Transverse colon (tissue), 4 donors: Measurements from ENCODE around the gene CHD2. TPM values are rescaled to one million over a fixed set of nuclear protein-coding genes. Genes with fewer than 3 reads are reported as not detected.

ENCODE experiments used
- DNase-seq: peaks from one replicate; pipeline ENCODE4 v3.0.0-alpha.2; 2019
- H3K27ac ChIP-seq, 4 donors: fragments of 200-600 bp; sonication (generic); 2 replicates each; pipeline ENCODE4 v1.5.1; 2016 to 2018; ENCODE audit warnings: inconsistent platforms in 4 of 4
- H3K27me3 ChIP-seq: fragments of 200-600 bp; sonication (generic); 2 replicates; pipeline ENCODE4 v1.5.1; 2017; ENCODE audit warnings: inconsistent platforms
- H3K36me3 ChIP-seq, 4 donors: fragments of 200-600 bp; sonication (generic); 2 replicates each; pipeline ENCODE4 v1.5.1; 2017 to 2019; ENCODE audit warnings: inconsistent platforms in 4 of 4
- H3K4me1 ChIP-seq, 4 donors: fragments of 200-600 bp; sonication (generic); 2 replicates each; pipeline ENCODE4 v1.5.1; 2017 to 2020; ENCODE audit warnings: inconsistent platforms in 4 of 4
- H3K4me3 ChIP-seq, 4 donors: fragments of 200-600 bp; sonication (generic); 1 replicate in 1 of 4; 2 replicates in 3 of 4; pipeline versions ENCODE4 v1.5.1 to v1.6.1; 2017 to 2019; ENCODE audit warnings: inconsistent platforms in 4 of 4
- H3K9me3 ChIP-seq, 2 donors: fragments of 200-600 bp; sonication (generic); 2 replicates each; pipeline ENCODE4 v1.5.1; 2017 to 2019; ENCODE audit warnings: inconsistent platforms in 2 of 2
- EP300 ChIP-seq: sonication (generic); formaldehyde crosslinking; IDR thresholded peaks from one replicate; pipeline ENCODE4 v1.6.1; 2017; ENCODE audit warnings: antibody characterized with exemption, low read depth
- POLR2A ChIP-seq: fragments of 450-650 bp; IDR thresholded peaks from one replicate; pipeline ENCODE4 v1.6.1; 2016; ENCODE audit warnings: antibody characterized with exemption, mild to moderate bottlenecking, moderate library complexity
- POLR2AphosphoS5 ChIP-seq, 3 donors: sonication (generic); formaldehyde crosslinking; IDR thresholded peaks; one replicate each; pipeline ENCODE4 v1.6.1; 2016; ENCODE audit warnings: antibody characterized with exemption in 3 of 3
- WGBS, 2 donors: methylation state at CpG; one replicate each; pipeline ENCODE4 v1.1.5; 2018; ENCODE audit warnings: low coverage in 1 of 2; 5-methylcytosine and 5-hydroxymethylcytosine counted together
- in situ Hi-C, 4 donors: fragments of 200-750 bp; cut with MboI; loops; one replicate each; pipeline versions ENCODE4 v1.15.0 to v1.15.1; 2017; ENCODE audit warnings: low sequenced_read_pairs in 3 of 4, low pct_ligation_motif_present in 1 of 4, low pct_unique_long_range_greater_than_20kb in 1 of 4
- intact Hi-C: fragments of 100-400 bp; cut with DNase I; formaldehyde crosslinking; loops from one replicate; pipeline ENCODE4 v1.15.1; 2023; ENCODE audit warnings: low total_unique reads
- total RNA-seq, 4 donors: library from RNA; depleted of rRNA; stranded (reverse); fragments of >200 nt; gene quantifications; one replicate each; pipeline ENCODE4 v1.1.0, GENCODE V29; 2016
- TF ChIP-seq, protein P1 (sequence below), 5 experiments: fragments of 200-600 bp in 3 of 5; fragments of 450-650 bp in 2 of 5; sonication (generic) in 3 of 5; IDR thresholded peaks; 1 replicate in 2 of 5; 2 replicates in 3 of 5; pipeline ENCODE4 v1.5.1; 2016 to 2017; ENCODE audit warnings: antibody characterized with exemption in 5 of 5, inconsistent platforms in 3 of 5, mild to moderate bottlenecking in 2 of 5, moderate library complexity in 1 of 5

The CHD2 gene
- total RNA-seq, 4 donors from 2014 or later = 90.5 to 190 (median 138) TPM

DNA sequence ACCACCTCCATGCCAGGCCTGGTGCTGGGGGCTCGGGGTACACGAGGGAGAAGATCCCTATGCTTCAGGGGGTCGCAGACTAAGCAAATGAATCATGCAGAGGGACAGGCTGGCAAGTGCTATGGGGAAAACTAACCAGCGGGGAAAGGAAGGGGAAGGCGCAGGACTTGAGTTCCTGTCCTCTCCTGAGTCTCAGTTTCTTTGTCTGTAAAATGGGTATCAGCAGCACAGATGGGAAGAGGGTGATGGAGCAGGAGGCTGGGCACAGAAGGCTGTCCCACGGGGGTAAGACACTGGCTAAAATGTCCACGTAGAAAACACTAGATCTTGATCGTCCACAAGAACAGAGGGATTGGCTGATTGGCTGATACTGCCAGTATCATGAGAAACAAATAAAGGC, 149.1 kb downstream of the CHD2 start:
- no peak overlapping the region for H3K4me3 ChIP-seq
- peaks cover 0 to 8% (median 3%) of the 10 kb centered on the region in 4 donors for H3K4me1 ChIP-seq
- in situ Hi-C loops = loop anchor here in 2 of 4 donors (25.0 kb wide), 1 partner anchor 1063 kb away; no protein-coding TSS in a partner anchor
- no peaks in the 10 kb centered on the region for H3K27me3 ChIP-seq
- peak overlapping the region in 3 of 4 donors; percentile 9 to 59 (median 23) for H3K27ac ChIP-seq
- TF ChIP-seq EP300 = no peak
- TF ChIP-seq, protein P1, sequence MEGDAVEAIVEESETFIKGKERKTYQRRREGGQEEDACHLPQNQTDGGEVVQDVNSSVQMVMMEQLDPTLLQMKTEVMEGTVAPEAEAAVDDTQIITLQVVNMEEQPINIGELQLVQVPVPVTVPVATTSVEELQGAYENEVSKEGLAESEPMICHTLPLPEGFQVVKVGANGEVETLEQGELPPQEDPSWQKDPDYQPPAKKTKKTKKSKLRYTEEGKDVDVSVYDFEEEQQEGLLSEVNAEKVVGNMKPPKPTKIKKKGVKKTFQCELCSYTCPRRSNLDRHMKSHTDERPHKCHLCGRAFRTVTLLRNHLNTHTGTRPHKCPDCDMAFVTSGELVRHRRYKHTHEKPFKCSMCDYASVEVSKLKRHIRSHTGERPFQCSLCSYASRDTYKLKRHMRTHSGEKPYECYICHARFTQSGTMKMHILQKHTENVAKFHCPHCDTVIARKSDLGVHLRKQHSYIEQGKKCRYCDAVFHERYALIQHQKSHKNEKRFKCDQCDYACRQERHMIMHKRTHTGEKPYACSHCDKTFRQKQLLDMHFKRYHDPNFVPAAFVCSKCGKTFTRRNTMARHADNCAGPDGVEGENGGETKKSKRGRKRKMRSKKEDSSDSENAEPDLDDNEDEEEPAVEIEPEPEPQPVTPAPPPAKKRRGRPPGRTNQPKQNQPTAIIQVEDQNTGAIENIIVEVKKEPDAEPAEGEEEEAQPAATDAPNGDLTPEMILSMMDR (IDR thresholded peaks at IDR 0.05) = no peak
- TF ChIP-seq POLR2A = no peak
- no peak for TF ChIP-seq POLR2AphosphoS5 (IDR thresholded peaks at IDR 0.05)
- no peaks in the 10 kb centered on the region for H3K36me3 ChIP-seq
- no peaks in the 10 kb centered on the region for H3K9me3 ChIP-seq
- intact Hi-C loops = no loop called here
- DNase-seq = no peak
- 61 to 70% methylated on average over 5 to 8 of the region's 8 CpGs for WGBS, 2 donors

DNA sequence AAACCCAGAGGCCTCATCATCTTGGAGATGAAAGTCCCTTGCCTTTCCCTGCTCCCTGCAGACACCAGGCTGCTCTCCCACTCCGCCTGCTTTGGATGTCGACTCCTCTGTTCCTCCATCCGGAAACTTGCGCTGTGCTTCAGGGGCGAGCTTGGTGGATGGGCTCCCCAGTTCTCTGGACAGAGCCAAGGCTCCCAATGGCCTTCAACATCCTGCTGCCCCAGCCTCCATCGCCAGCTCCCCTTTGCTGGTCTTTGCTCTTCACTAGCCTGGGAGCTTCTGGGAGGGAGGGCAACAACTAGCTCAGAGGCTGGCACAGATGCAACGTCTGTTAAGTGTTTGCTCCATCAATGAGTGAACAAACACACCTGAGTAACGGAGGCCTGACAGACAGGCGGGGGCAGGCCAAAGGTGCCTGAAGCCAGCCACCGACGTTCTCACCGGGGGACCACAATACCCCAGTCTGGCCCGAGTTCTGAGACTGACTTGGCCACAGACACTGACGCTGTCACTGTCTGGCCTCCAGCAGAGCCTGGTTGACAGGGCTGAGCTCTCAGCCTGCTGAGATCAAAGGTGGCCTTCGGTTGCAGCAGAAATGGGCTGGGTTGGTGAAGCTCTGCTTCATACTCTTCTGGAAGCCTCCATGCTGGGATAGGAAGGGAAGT, 149.9 kb downstream of the CHD2 start:
- H3K27me3 ChIP-seq = no peaks in the 10 kb centered on the region
- H3K27ac ChIP-seq = peak overlapping the region in 2 of 4 donors; percentile 17 to 59
- no peaks in the 10 kb centered on the region for H3K36me3 ChIP-seq
- in situ Hi-C loops = loop anchor here in 2 of 4 donors (25.0 kb wide), 1 partner anchor 1062 kb away; no protein-coding TSS in a partner anchor
- no peak overlapping the region for H3K4me3 ChIP-seq
- H3K4me1 ChIP-seq = peaks cover 0 to 8% (median 3%) of the 10 kb centered on the region in 4 donors
- intact Hi-C loops = no loop called here
- TF ChIP-seq POLR2A = no peak
- TF ChIP-seq POLR2AphosphoS5 (IDR thresholded peaks at IDR 0.05) = no peak
- TF ChIP-seq, protein P1 (IDR thresholded peaks at IDR 0.05) = no peak
- TF ChIP-seq EP300 = no peak
- WGBS, 2 donors = 61% methylated on average over 15 of the region's 15 CpGs; no CpG with 5 or more reads in 1 of the 2 donors
- no peaks in the 10 kb centered on the region for H3K9me3 ChIP-seq
- no peak for DNase-seq

DNA sequence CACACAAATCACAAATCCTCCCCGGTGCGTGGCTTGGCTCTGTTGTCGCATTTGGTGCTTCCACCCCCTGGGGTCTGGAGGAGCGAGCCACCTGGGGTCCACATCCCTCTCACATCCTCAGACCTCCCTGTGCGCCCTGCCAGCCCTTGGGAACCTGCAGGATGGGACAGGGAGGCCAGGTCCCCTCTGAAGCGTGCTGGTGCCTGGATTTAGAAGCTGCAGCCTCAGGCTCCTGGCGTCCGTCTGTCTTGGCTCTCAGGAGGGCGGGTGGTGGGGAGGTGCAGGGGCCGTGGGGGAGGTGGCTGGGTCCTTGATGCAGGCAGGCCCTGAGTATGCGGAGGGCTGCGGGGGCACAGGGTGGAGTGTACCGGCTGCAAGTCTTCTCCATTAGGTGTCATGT, 150.5 kb downstream of the CHD2 start:
- DNase-seq = no peak
- Histone ChIP-seq H3K4me3 (no peak overlapping the region), H3K27ac (peak overlapping the region in 1 of 4 donors; percentile 59), H3K9me3 (no peaks in the 10 kb centered on the region), H3K36me3 (no peaks in the 10 kb centered on the region), H3K4me1 (peaks cover 0 to 8% (median 3%) of the 10 kb centered on the region in 4 donors), H3K27me3 (no peaks in the 10 kb centered on the region)
- in situ Hi-C loops = no loop called here
- intact Hi-C loops = no loop called here
- 94% methylated on average over 13 of the region's 13 CpGs; no CpG with 5 or more reads in 1 of the 2 donors for WGBS, 2 donors
- no peak for TF ChIP-seq EP300
- no peak for TF ChIP-seq POLR2AphosphoS5 (IDR thresholded peaks at IDR 0.05)
- TF ChIP-seq, protein P1 (IDR thresholded peaks at IDR 0.05) = no peak
- no peak for TF ChIP-seq POLR2A

DNA sequence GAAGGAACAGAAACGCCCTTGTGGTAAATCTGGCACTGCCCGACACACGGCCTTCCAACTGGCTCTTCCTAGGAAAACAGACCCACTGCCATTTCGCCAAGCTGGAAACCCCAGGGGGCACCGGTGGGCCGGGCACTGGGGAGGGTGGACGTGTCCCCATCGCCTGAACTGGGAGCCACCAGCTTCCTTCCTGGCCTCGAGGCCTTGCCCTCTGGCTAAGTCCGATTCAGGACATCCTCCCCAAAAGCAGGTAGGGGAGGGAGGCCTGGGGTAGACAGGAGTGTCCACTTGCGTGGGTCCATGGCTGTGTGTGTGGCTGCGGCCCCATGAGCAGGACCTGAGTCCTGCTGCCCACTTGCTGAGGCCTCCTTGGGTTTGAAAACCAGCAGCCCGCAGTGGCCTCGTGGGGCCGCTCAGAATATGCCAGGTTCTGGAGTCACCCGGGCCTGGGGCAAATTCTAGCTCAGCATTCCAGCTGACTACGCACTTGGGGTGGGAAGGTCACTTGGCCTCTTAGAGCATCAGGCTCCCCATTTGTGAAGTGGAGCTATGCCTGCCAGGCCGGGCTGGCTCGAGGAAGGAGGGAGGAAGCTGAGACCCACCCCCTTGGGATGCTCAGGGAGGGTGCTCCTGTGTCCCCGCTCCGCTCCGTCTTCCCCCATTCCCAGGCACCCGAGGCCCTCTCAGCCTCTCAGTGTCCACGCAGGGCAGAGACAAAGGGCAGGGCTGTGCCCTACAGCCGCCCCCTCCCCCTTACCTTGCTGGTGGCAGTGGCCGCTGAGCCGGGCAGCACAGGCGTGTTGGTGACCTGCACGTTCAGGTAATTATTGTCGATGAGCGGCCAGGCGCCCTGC, 151.3 kb downstream of the CHD2 start:
- 80 to 87% methylated on average over 1 to 30 of the region's 32 CpGs for WGBS, 2 donors
- Histone ChIP-seq H3K4me1 (peaks cover 0 to 8% (median 4%) of the 10 kb centered on the region in 4 donors), H3K9me3 (no peaks in the 10 kb centered on the region), H3K36me3 (no peaks in the 10 kb centered on the region), H3K27me3 (no peaks in the 10 kb centered on the region), H3K4me3 (no peak overlapping the region), H3K27ac (peak overlapping the region in 1 of 4 donors; percentile 59)
- intact Hi-C loops = no loop called here
- in situ Hi-C loops = no loop called here
- DNase-seq = no peak
- TF ChIP-seq, protein P1 (IDR thresholded peaks at IDR 0.05) = no peak
- TF ChIP-seq POLR2AphosphoS5 (IDR thresholded peaks at IDR 0.05) (no peak), POLR2A (no peak), EP300 (no peak)
